ENCODE results near the gene KIRREL3. TPM values are rescaled to one million over a fixed set of nuclear protein-coding genes. Genes with fewer than 3 reads are reported as not detected.
A peak's percentile ranks its signal among the peaks of the same experiment; 100 is the strongest.
"Not testable (repeated sequence)": the region's sequence is repeated elsewhere in the genome, so short reads cannot be mapped to it uniquely, and the experiment has no call there.

The KIRREL3 gene
- total and polyA plus RNA-seq, 10 donors = 0.50 to 5.4 (median 2.0) TPM

GRCh38 chr11:126384449-126385070 lies 616.0 kb downstream of the KIRREL3 start:
- 72 to 88% (median 86%) methylated on average over 5 to 9 of the region's 9 CpGs for WGBS, 5 donors
- no peak for TF ChIP-seq POLR2A (IDR thresholded peaks at IDR 0.05)
- TF ChIP-seq CTCF (IDR thresholded peaks at IDR 0.05 in 8 of 11, conservative IDR thresholded peaks at IDR 0.05 in 3 of 11) = no peak
- TF ChIP-seq POLR2AphosphoS5 (IDR thresholded peaks at IDR 0.05) = no peak
- peak overlapping the region in 3 of 8 donors; percentile 5 to 35 (median 14) for H3K27ac ChIP-seq
- no peak overlapping the region for H3K4me3 ChIP-seq
- H3K4me1 ChIP-seq = peaks cover 10 to 73% (median 41%) of the 10 kb centered on the region in 6 donors
- peak; percentile 71 for DNase-seq
- intact Hi-C loops (cut with DNase I; ENCODE audit: low total_unique reads) = no loop called here
- H3K27me3 ChIP-seq (replicated peaks in 1 of 7) = no peaks in the 10 kb centered on the region
- H3K36me3 ChIP-seq = no peaks in the 10 kb centered on the region
- no peaks in the 10 kb centered on the region for H3K9me3 ChIP-seq

- peak; percentile 72 for DNase-seq
- 79 to 86% (median 84%) methylated on average over 16 to 20 of the region's 20 CpGs for WGBS, 5 donors
- no peak overlapping the region for H3K4me3 ChIP-seq
- no peaks in the 10 kb centered on the region for H3K9me3 ChIP-seq
- intact Hi-C loops (cut with DNase I; ENCODE audit: low total_unique reads) = no loop called here
- TF ChIP-seq POLR2A (IDR thresholded peaks at IDR 0.05) (no peak), POLR2AphosphoS5 (IDR thresholded peaks at IDR 0.05) (peak in 1 of 3 donors; percentile 16), CTCF (IDR thresholded peaks at IDR 0.05 in 8 of 11, conservative IDR thresholded peaks at IDR 0.05 in 3 of 11) (no peak)
- H3K4me1 ChIP-seq = peaks cover 10 to 73% (median 41%) of the 10 kb centered on the region in 6 donors
- no peaks in the 10 kb centered on the region for H3K27me3 ChIP-seq (replicated peaks in 1 of 7)
- H3K36me3 ChIP-seq = no peaks in the 10 kb centered on the region
- H3K27ac ChIP-seq = peak overlapping the region in 3 of 8 donors; percentile 5 to 45 (median 35)
These were observed 616.9 kb downstream of the KIRREL3 start for GRCh38 chr11:126383339-126384335.

GRCh38 chr11:126382641-126383040 lies 617.9 kb downstream of the KIRREL3 start:
- H3K9me3 ChIP-seq; H3K36me3 ChIP-seq; H3K27me3 ChIP-seq (replicated peaks in 1 of 7); intact Hi-C loops (cut with DNase I; ENCODE audit: low total_unique reads); H3K4me3 ChIP-seq; DNase-seq: not testable (repeated sequence)
- whole genome bisulfite sequencing, 5 donors = 88 to 96% (median 93%) methylated on average over 2 to 4 of the region's 4 CpGs; no CpG with 5 or more reads in 1 of the 5 donors
- Histone ChIP-seq H3K4me1 (peaks cover 10 to 65% (median 36%) of the 10 kb centered on the region in 6 donors), H3K27ac (peak overlapping the region in 1 of 8 donors; percentile 35)

GRCh38 chr11:126381960-126382359 lies 618.6 kb downstream of the KIRREL3 start:
- DNase-seq; H3K4me3 ChIP-seq; H3K36me3 ChIP-seq; intact Hi-C loops (cut with DNase I; ENCODE audit: low total_unique reads); H3K27me3 ChIP-seq (replicated peaks in 1 of 7); H3K9me3 ChIP-seq: not testable (repeated sequence)
- 82 to 89% (median 83%) methylated on average over 4 to 5 of the region's 10 CpGs for WGBS, 5 donors
- H3K4me1 ChIP-seq = peaks cover 7 to 58% (median 29%) of the 10 kb centered on the region in 6 donors
- H3K27ac ChIP-seq = peak overlapping the region in 1 of 8 donors; percentile 31

- DNase-seq = no peak
- no peak for TF ChIP-seq CTCF (IDR thresholded peaks at IDR 0.05 in 8 of 11, conservative IDR thresholded peaks at IDR 0.05 in 3 of 11)
- no peak for TF ChIP-seq POLR2AphosphoS5 (IDR thresholded peaks at IDR 0.05)
- TF ChIP-seq POLR2A (IDR thresholded peaks at IDR 0.05) = no peak
- H3K9me3 ChIP-seq = no peaks in the 10 kb centered on the region
- H3K4me1 ChIP-seq = peaks cover 0 to 54% (median 20%) of the 10 kb centered on the region in 6 donors
- H3K27ac ChIP-seq = peak overlapping the region in 2 of 8 donors; percentile 4 to 35
- intact Hi-C loops (cut with DNase I; ENCODE audit: low total_unique reads) = no loop called here
- WGBS, 5 donors = 87 to 98% (median 95%) methylated on average over 3 to 4 of the region's 4 CpGs
- no peak overlapping the region for H3K4me3 ChIP-seq
- H3K27me3 ChIP-seq (replicated peaks in 1 of 7) = no peaks in the 10 kb centered on the region
- no peaks in the 10 kb centered on the region for H3K36me3 ChIP-seq
These were observed 619.7 kb downstream of the KIRREL3 start for GRCh38 chr11:126380909-126381308.
